HepG2 (cell line): ENCODE data around the gene CCDC181. TPM values are rescaled to one million over a fixed set of nuclear protein-coding genes. Genes with fewer than 3 reads are reported as not detected.

Experiments used
- ATAC-seq: fragments of 200-7000 bp; cut with Tn5 transposase; 3 replicates; pipeline ENCODE4 v1.9.1; 2020; ENCODE audit warnings: mild to moderate bottlenecking, moderate library complexity
- BruUV-seq: library from RNA; stranded (reverse); fragments of 400-500 nt; replicated peaks from 2 replicates; lab custom pipeline; 2021; lab: Mats Ljungman, UMichigan
- CTCF ChIA-PET: fragments of 300-600 bp; formaldehyde crosslinking; extraction: SDS; loops from one replicate; lab custom pipeline; 2021; ENCODE audit warnings: low total read pairs, inconsistent platforms, low intra/inter-chr PET ratio; lab: Yijun Ruan, JAX
- POLR2A ChIA-PET: fragments of 350-600 bp; sonication (Branson Sonifier 250); formaldehyde crosslinking; loops from one replicate; lab custom pipeline; 2020; ENCODE audit warnings: antibody characterized with exemption, inconsistent platforms; lab: Yijun Ruan, JAX
- DNase-seq: peaks from one replicate; pipeline ENCODE4 v3.0.0-alpha.2; 2015; ENCODE audit warnings: low spot score
- FAIRE-seq: peaks from 3 replicates; lab custom pipeline; 2011; peaks lifted over from hg19 to GRCh38; lab: Jason Lieb, UNC
- H2AFZ ChIP-seq: one replicate; pipeline ENCODE4 v1.6.1; 2011; ENCODE audit warnings: low read length, inconsistent platforms
- H3K27ac ChIP-seq: fragments of 300-600 bp; 3 replicates; pipeline ENCODE4 v1.8.0; 2011; ENCODE audit warnings: mixed run types, mild to moderate bottlenecking, mixed read lengths, low read length, inconsistent platforms; ENCODE audit not compliant: insufficient read depth; ENCODE audit errors: extremely low read length
- H3K27me3 ChIP-seq, 2 experiments: fragments of 200-600 bp in 1 of 2; 2 replicates in 1 of 2; 3 replicates in 1 of 2; pipeline versions ENCODE4 v1.6.0 to v1.8.0; 2011; ENCODE audit warnings: low read length in 2 of 2, mild to moderate bottlenecking in 2 of 2, moderate library complexity in 2 of 2, inconsistent platforms in 1 of 2; ENCODE audit not compliant: insufficient read depth in 2 of 2, control insufficient read depth in 1 of 2
- H3K36me3 ChIP-seq, 2 experiments: fragments of 200-600 bp in 1 of 2; replicated peaks in 1 of 2; 2 replicates in 1 of 2; 3 replicates in 1 of 2; pipeline versions ENCODE4 v1.5.1 to v1.8.0; 2011; ENCODE audit warnings: low read length in 2 of 2, inconsistent platforms in 1 of 2; ENCODE audit not compliant: insufficient read depth in 2 of 2, control insufficient read depth in 1 of 2
- H3K4me1 ChIP-seq: 2 replicates; pipeline ENCODE4 v1.5.1; 2012; ENCODE audit warnings: low read length, inconsistent platforms; ENCODE audit not compliant: insufficient read depth
- H3K4me2 ChIP-seq: 2 replicates; pipeline ENCODE4 v1.6.0; 2011; ENCODE audit warnings: low read depth, low read length, inconsistent platforms
- H3K4me3 ChIP-seq, 3 experiments: fragments of 200-600 bp in 1 of 3; sonication (generic), shearing (Covaris generic) in 1 of 3; replicated peaks in 1 of 3; 2 replicates each; pipeline ENCODE4 v1.5.1; 2011 to 2016; ENCODE audit warnings: low read length in 3 of 3, inconsistent platforms in 2 of 3, low read depth in 2 of 3, mild to moderate bottlenecking in 2 of 3, control low read depth in 1 of 3, mixed read lengths in 1 of 3; ENCODE audit not compliant: insufficient read depth in 1 of 3
- H3K79me2 ChIP-seq: one replicate; pipeline ENCODE4 v1.6.1; 2011; ENCODE audit warnings: low read length, inconsistent platforms; ENCODE audit not compliant: insufficient read depth
- H3K9ac ChIP-seq: 2 replicates; pipeline ENCODE4 v1.6.0; 2011; ENCODE audit warnings: mild to moderate bottlenecking, low read depth, low read length, inconsistent platforms; ENCODE audit not compliant: insufficient read depth
- H3K9me3 ChIP-seq: 2 replicates; pipeline ENCODE4 v1.5.1; 2012; ENCODE audit warnings: mild to moderate bottlenecking, low read length
- H4K20me1 ChIP-seq: 2 replicates; pipeline ENCODE4 v1.6.0; 2011; ENCODE audit warnings: inconsistent platforms, mild to moderate bottlenecking, low read length, moderate library complexity; ENCODE audit not compliant: insufficient read depth
- BCL6 ChIP-seq: IDR thresholded peaks from 2 replicates; pipeline ENCODE4 v1.6.1; 2016; ENCODE audit warnings: missing genetic modification reagents, missing compliant biosample characterization
- HNF4G ChIP-seq, 2 experiments: sonication (generic) in 1 of 2; formaldehyde crosslinking in 1 of 2; IDR thresholded peaks; 2 replicates each; pipeline versions ENCODE4 v1.4.0 to v1.6.1; 2011 to 2020; ENCODE audit warnings: borderline replicate concordance in 2 of 2, low read depth in 2 of 2, mild to moderate bottlenecking in 2 of 2, low read length in 1 of 2, missing genetic modification reagents in 1 of 2, moderate library complexity in 1 of 2
- KIAA2018 ChIP-seq: sonication (generic); formaldehyde crosslinking; IDR thresholded peaks from 2 replicates; pipeline ENCODE4 v1.5.0; 2020; ENCODE audit warnings: mild to moderate bottlenecking, missing genetic modification reagents, borderline replicate concordance
- TBL1XR1 ChIP-seq: fragments of 150-350 bp; IDR thresholded peaks from 2 replicates; pipeline ENCODE4 v1.6.1; 2014; ENCODE audit warnings: borderline replicate concordance, low read length; ENCODE audit not compliant: partially characterized antibody
- U2AF2 ChIP-seq: fragments of 200-400 bp; formaldehyde crosslinking; IDR thresholded peaks from 2 replicates; pipeline ENCODE4 v1.6.1; 2017; ENCODE audit warnings: low read depth, mild to moderate bottlenecking, low read length
- ZFP82 ChIP-seq: sonication (generic); formaldehyde crosslinking; IDR thresholded peaks from 2 replicates; pipeline ENCODE4 v1.5.1; 2020; ENCODE audit warnings: mild to moderate bottlenecking, missing genetic modification reagents, borderline replicate concordance
- ZGPAT ChIP-seq: IDR thresholded peaks from 2 replicates; pipeline ENCODE4 v1.6.1; 2016; ENCODE audit warnings: mild to moderate bottlenecking
- ZNF367 ChIP-seq: sonication (generic); formaldehyde crosslinking; IDR thresholded peaks from 2 replicates; pipeline ENCODE4 v1.4.0; 2020; ENCODE audit warnings: missing genetic modification reagents, borderline replicate concordance
- WGBS: methylation state at CpG from one replicate; pipeline ENCODE4 v1.1.6; 2017; ENCODE audit warnings: low lambda C conversion rate; 5-methylcytosine and 5-hydroxymethylcytosine counted together
- in situ Hi-C: cut with HindIII; loops from 2 replicates; pipeline ENCODE4 v1.10.0; 2017; ENCODE audit warnings: low pct_unique_long_range_greater_than_20kb; ENCODE audit not compliant: extremely low pct_ligation_motif_present
- intact Hi-C: fragments of 100-400 bp; cut with micrococcal nuclease; formaldehyde crosslinking; loops from one replicate; pipeline ENCODE4 v1.10.0; 2022; ENCODE audit not compliant: unreplicated experiment
- polyA plus RNA-seq, 8 experiments: library from polyadenylated mRNA; depleted of rRNA in 3 of 8; stranded (reverse) in 7 of 8; unstranded in 1 of 8; fragments of >200 nt; fragmentation: Illumina TruSeq in 4 of 8; extraction: Trizol in 4 of 8; gene quantifications; 2 replicates each; pipeline versions ENCODE4 v1.2.1 to v1.2.3, GENCODE V29; 2011 to 2016; ENCODE audit warnings: low read depth in 4 of 8, missing spikeins in 1 of 8, mixed read lengths in 1 of 8; ENCODE audit not compliant: insufficient read depth in 1 of 8
- total RNA-seq, 5 experiments: library from RNA; depleted of rRNA; stranded (reverse); fragments of >200 nt; fragmentation: Illumina TruSeq; extraction: Trizol; gene quantifications; 2 replicates each; pipeline ENCODE4 v1.2.3, GENCODE V29; 2016; ENCODE audit warnings: low read depth in 1 of 5

Gene CCDC181
- total and polyA plus RNA-seq, 2 of the 13 experiments (the other 11 are each of a cell fraction or from before 2014, with no cell fraction given), result 0.07 TPM; not detected in 1

- Histone ChIP-seq H3K9ac (no peak overlapping the region), H3K9me3 (peaks cover 12% of the 10 kb centered on the region), H4K20me1 (no peaks in the 10 kb centered on the region), H3K27me3 (no peaks in the 10 kb centered on the region; a peak in 1 of 5 replicates), H3K4me2 (no peak overlapping the region), H3K27ac (no peak overlapping the region), H3K4me3 (no peak overlapping the region), H3K36me3 (no peaks in the 10 kb centered on the region), H3K79me2 (no peaks in the 10 kb centered on the region), H3K4me1 (peaks cover 8% of the 10 kb centered on the region; the same call in 1 of the 2 replicates), H2AFZ (no peak overlapping the region)
- FAIRE-seq (no peak), ATAC-seq (no peak), DNase-seq (no peak)
- ChIA-PET POLR2A (no interaction called here), CTCF (no interaction called here)
- WGBS, result 79% methylated on average over 1 of the region's 1 CpG
- TF ChIP-seq BCL6 (no peak), ZFP82 (CRISPR knock-in tag) (peak; percentile 63; the same call in 1 of the 2 replicates)
- intact Hi-C loops (no loop called here), in situ Hi-C loops (no loop called here)
- BruUV-seq, result no TSS peak
These were observed 30.2 kb upstream of the CCDC181 start for GRCh38 chr1:169457443-169457842.

- in situ Hi-C loops, result no loop called here
- peaks cover 12% of the 10 kb centered on the region for H3K9me3 ChIP-seq
- H3K79me2 ChIP-seq, result no peaks in the 10 kb centered on the region
- no peaks in the 10 kb centered on the region for H4K20me1 ChIP-seq
- H3K27ac ChIP-seq, result no peak overlapping the region
- intact Hi-C loops, result no loop called here
- no peak for ATAC-seq
- H3K4me3 ChIP-seq, result no peak overlapping the region
- H3K4me2 ChIP-seq, result no peak overlapping the region
- FAIRE-seq, result no peak
- 46% methylated on average over 2 of the region's 2 CpGs for WGBS
- BruUV-seq, result no TSS peak
- no peak overlapping the region for H2AFZ ChIP-seq
- no peak for DNase-seq
- POLR2A ChIA-PET, result no interaction called here
- no peaks in the 10 kb centered on the region; a peak in 1 of 5 replicates for H3K27me3 ChIP-seq
- no peaks in the 10 kb centered on the region for H3K36me3 ChIP-seq
- H3K4me1 ChIP-seq, result peaks cover 5% of the 10 kb centered on the region; the same call in 1 of the 2 replicates
- CTCF ChIA-PET, result no interaction called here
- H3K9ac ChIP-seq, result no peak overlapping the region
- no peak for TF ChIP-seq ZGPAT
- no peak for TF ChIP-seq TBL1XR1
- no peak for TF ChIP-seq HNF4G (IDR thresholded peaks at IDR 0.05; ENCODE audit: borderline replicate concordance, low read depth, low read length)
- no peak for TF ChIP-seq HNF4G (CRISPR knock-in tag; IDR thresholded peaks at IDR 0.05; ENCODE audit: borderline replicate concordance, low read depth)
- no peak for TF ChIP-seq KIAA2018 (CRISPR knock-in tag)
- TF ChIP-seq ZNF367, result no peak
- no peak for TF ChIP-seq U2AF2
These were observed 28.8 kb upstream of the CCDC181 start for GRCh38 chr1:169456029-169456428.
